AG09319 (cell line): Measurements from ENCODE around the gene LEFTY2.

ENCODE experiments used
- DNase-seq: peaks from one replicate; pipeline ENCODE4 v3.0.0-alpha.2; 2010; ENCODE audit warnings: low read depth; ENCODE audit errors: extremely low read depth
- TF ChIP-seq, protein P1 (sequence below): IDR thresholded peaks from 2 replicates; pipeline ENCODE4 v1.5.1; 2011; ENCODE audit warnings: low read depth, mild to moderate bottlenecking, inconsistent platforms, low read length, moderate library complexity

LEFTY2 gene

GRCh38 chr1:225903623-225904022 is 37.4 kb downstream of the LEFTY2 start:
- TF ChIP-seq, protein P1, sequence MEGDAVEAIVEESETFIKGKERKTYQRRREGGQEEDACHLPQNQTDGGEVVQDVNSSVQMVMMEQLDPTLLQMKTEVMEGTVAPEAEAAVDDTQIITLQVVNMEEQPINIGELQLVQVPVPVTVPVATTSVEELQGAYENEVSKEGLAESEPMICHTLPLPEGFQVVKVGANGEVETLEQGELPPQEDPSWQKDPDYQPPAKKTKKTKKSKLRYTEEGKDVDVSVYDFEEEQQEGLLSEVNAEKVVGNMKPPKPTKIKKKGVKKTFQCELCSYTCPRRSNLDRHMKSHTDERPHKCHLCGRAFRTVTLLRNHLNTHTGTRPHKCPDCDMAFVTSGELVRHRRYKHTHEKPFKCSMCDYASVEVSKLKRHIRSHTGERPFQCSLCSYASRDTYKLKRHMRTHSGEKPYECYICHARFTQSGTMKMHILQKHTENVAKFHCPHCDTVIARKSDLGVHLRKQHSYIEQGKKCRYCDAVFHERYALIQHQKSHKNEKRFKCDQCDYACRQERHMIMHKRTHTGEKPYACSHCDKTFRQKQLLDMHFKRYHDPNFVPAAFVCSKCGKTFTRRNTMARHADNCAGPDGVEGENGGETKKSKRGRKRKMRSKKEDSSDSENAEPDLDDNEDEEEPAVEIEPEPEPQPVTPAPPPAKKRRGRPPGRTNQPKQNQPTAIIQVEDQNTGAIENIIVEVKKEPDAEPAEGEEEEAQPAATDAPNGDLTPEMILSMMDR, result no peak

DNA sequence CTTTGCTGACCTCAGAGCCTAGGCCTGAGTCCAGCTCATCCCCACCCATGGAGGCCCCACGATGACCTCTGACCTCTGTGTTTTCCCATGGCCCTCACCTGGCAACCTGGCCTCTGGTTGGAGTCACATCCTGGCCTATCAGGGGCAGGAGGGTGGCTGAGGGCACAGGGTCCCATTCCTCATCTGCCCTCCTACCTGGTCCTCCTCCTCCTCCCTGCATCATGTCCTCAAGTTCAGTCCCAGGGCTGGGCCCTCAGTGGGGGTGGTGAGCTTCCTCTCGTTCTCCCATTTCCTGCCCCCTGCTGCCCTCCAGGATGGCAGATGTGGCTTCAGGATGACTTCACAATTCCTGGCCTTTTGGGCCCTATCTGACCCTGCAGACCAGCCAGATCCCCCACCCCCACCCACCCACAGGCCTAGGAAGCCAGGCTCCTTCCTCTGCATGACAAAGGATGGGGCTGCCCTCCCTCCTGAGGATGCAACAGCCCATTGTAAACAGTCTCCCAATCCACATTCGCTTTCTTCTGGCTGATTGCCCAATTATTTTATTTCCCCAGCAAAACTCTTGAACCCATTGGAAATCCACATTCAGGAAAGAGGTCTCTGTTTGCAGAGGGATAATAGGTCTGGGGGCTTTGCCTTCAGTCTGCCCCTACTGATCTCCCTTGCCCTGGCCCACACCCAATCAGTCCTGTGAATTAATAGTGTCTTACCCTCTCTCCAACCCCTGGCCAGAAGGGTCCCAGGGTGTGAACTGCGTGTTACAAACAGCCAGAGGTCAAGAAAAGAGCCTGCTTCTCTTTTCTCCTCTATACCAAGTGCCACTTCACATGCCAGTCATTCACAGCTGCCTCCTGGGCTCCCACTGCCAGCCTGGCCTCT is 41.7 kb downstream of the LEFTY2 start:
- no peak for DNase-seq

More at GRCh38 chr1:225903623-225904022, 37.4 kb downstream of the LEFTY2 start:
- no peak for DNase-seq

DNA sequence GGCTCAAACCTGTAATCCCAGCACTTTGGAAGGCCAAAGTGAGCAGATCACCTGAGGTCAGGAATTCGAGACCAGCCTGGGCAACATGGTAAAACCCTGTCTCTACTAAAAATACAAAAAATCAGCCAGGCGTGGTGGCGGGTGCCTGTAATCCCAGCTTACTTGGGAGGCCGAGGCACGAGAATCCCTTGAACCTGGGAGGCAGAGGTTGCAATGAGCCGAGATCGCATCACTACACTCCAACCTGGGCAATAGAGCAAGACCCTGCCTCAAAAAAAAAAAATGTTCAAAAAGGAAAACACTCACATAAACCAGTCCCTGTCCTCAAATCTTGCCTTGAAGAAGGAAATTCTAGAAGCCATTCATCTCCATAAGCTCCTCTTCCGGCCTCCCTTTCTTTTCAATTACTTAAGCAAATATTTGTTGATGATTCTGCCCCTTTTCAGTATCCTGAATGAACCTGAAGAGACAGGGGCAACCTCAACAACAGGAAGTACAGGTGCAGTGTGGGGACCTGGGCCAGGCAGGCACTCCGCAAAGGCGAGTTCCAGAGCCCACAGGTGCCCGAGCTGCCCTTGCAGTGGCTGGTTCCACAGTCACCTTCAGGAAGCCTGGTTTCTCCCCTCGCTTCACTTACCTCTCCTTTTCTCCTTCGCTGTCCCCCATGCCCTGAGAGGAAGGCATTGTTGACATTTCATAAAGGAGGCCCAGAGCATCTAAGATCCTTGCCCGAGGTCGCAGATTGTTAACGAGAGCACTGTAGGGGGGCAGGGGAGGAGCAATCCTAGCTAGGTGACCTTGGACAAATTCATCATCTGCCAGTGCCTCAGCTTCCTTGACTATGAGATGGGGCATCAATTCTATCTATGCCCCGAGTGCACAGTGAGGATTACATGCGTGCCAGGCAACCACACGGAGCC is 43.2 kb downstream of the LEFTY2 start:
- DNase-seq, result no peak
- TF ChIP-seq, protein P1, result no peak

More for the DNA sequence above, 41.7 kb downstream of the LEFTY2 start:
- TF ChIP-seq, protein P1, result no peak

DNA sequence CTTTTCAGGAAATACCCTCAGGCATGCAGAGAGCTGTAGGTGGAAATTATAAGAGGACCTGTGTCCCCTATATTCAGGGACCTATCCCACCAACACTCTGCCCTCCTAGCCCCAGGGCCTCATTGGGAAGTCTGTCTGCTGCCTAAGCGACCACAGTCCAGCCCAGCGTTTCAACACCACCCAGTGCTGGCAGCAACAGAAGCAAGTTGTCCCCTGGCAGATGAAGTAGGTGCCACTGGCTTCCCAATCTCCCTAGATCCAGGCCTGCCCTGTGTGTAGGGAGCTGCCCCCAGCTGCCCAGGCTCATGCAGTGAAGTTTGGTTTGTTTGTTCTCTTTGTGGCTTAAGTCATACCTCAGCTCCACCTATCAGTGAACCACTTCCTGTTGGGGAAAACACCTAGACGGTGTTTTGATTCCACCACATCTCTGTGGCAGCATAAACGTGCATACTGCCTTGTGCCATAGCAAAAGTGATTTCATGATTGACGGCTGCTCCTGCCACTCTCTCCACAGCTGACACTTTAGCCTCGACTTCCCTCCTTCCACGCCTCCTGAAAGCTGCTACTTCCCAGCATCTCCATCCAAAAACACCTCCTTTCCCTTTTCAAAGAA is 44.0 kb downstream of the LEFTY2 start:
- TF ChIP-seq, protein P1, result no peak
- no peak for DNase-seq

GRCh38 chr1:225896494-225896893 is 44.5 kb downstream of the LEFTY2 start:
- TF ChIP-seq, protein P1, result no peak
- no peak for DNase-seq

DNA sequence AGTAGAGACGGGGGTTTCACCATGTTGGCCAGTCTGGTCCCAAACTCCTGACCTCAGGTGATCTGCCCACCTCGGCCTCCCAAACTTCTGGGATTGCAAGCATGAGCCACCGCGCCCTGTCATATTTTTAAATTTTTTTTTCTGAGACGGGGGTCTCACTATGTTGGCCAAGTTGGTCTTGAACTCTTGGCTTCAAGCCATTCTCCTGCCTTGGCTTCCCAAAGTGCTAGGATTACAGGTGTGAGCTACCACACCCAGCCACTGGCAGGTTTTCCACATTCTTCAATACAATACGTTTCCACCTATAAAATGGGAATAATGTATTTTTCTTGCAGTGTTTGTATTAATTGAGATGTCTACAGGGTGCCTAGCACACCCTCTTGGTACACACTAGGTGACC is 48.7 kb downstream of the LEFTY2 start:
- TF ChIP-seq, protein P1, result no peak
- DNase-seq, result no peak
